ENCODE measurements around the gene ZNF628.

GRCh38 chr19:55481794-55482155 lies 5.4 kb downstream of the ZNF628 start:
- TF ChIP-seq POLR2A (IDR thresholded peaks at IDR 0.05; ENCODE audit: low read depth) (no peak), CTCF (IDR thresholded peaks at IDR 0.05) (no peak)
